K562 (cell line): ENCODE data around the gene MRGPRF. TPM values are rescaled to one million over a fixed set of nuclear protein-coding genes. Genes with fewer than 3 reads are reported as not detected.

Experiments
- GTF3C2 ChIP-seq: IDR thresholded peaks from 3 replicates; pipeline ENCODE4 v1.6.1; 2011; ENCODE audit warnings: borderline replicate concordance, mild to moderate bottlenecking, moderate library complexity; ENCODE audit not compliant: insufficient read length; ENCODE audit errors: extremely low read depth
- HINFP ChIP-seq: fragments of 450-650 bp; conservative IDR thresholded peaks from 2 replicates; pipeline ENCODE4 v1.6.1; 2016; ENCODE audit warnings: missing genetic modification characterization, low read depth, mild to moderate bottlenecking, control low read depth, missing compliant biosample characterization
- MGA ChIP-seq: fragments of 450-650 bp; IDR thresholded peaks from 2 replicates; pipeline ENCODE4 v1.6.1; 2016; ENCODE audit warnings: mild to moderate bottlenecking, moderate library complexity
- MLX ChIP-seq, 2 experiments: fragments of 450-650 bp in 1 of 2; sonication (generic) in 1 of 2; formaldehyde crosslinking; conservative IDR thresholded peaks; 2 replicates each; pipeline versions ENCODE4 v1.4.0 to v1.8.1; 2020 to 2022; ENCODE audit warnings: mild to moderate bottlenecking in 1 of 2, missing genetic modification reagents in 1 of 2
- POLR2AphosphoS5 ChIP-seq: IDR thresholded peaks from 2 replicates; pipeline ENCODE4 v1.6.1; 2011; ENCODE audit warnings: mild to moderate bottlenecking, low read depth, low read length, moderate library complexity; ENCODE audit not compliant: control insufficient read depth, insufficient read depth
- SNAPC5 ChIP-seq: fragments of 250-450 bp; sonication (Bioruptor Pico); IDR thresholded peaks from 2 replicates; pipeline ENCODE4 v1.8.0; 2021; ENCODE audit warnings: moderate library complexity, mild to moderate bottlenecking, inconsistent platforms
- TCF7L2 ChIP-seq: fragments of 150-350 bp; IDR thresholded peaks from 2 replicates; pipeline ENCODE4 v1.6.1; 2016; ENCODE audit warnings: low read depth, mild to moderate bottlenecking, low read length, moderate library complexity
- USF2 ChIP-seq: sonication (generic); formaldehyde crosslinking; IDR thresholded peaks from 2 replicates; pipeline ENCODE4 v1.5.0; 2020; ENCODE audit warnings: missing genetic modification reagents
- ZNF212 ChIP-seq: fragments of 450-650 bp; formaldehyde crosslinking; IDR thresholded peaks from 2 replicates; pipeline ENCODE4 v1.4.0; 2020; ENCODE audit warnings: mild to moderate bottlenecking
- polyA plus RNA-seq, 8 experiments: library from polyadenylated mRNA; depleted of rRNA in 4 of 8; stranded (reverse) in 5 of 8; unstranded in 3 of 8; fragments of >200 nt; fragmentation: Nextera tagmentation in 2 of 8; fragmentation: Illumina TruSeq in 1 of 8; extraction: Ambion mirVana in 2 of 8; extraction: Trizol in 1 of 8; gene quantifications; 2 replicates each; pipeline versions ENCODE4 v1.2.1 to v1.2.3, GENCODE V29; 2011 to 2014; ENCODE audit warnings: inconsistent platforms in 1 of 8, missing spikeins in 1 of 8
- total RNA-seq, 7 experiments: library from RNA; depleted of rRNA in 6 of 7; stranded (reverse); fragments of >200 nt in 6 of 7; fragmentation: Illumina TruSeq in 2 of 7; extraction: Trizol in 2 of 7; gene quantifications; 2 replicates each; pipeline versions ENCODE4 v1.2.1 to v1.2.3, GENCODE V29; 2011 to 2021; ENCODE audit warnings: low replicate concordance in 1 of 7

The MRGPRF gene
- total and polyA plus RNA-seq, 9 of the 15 experiments (the other 6 are each of a cell fraction or from before 2014, with no cell fraction given), result not detected

GRCh38 chr11:69000831-69001242 is 12.2 kb downstream of the MRGPRF start (continued):
- TF ChIP-seq MLX (CRISPR knock-in tag; conservative IDR thresholded peaks at IDR 0.05) (no peak), GTF3C2 (no peak), MGA (no peak), TCF7L2 (no peak), HINFP (no peak), POLR2AphosphoS5 (no peak), ZNF212 (CRISPR knock-in tag) (no peak), SNAPC5 (CRISPR knock-in tag) (no peak), USF2 (CRISPR knock-in tag) (no peak)
